HepG2 (cell line): ENCODE data around the gene NHERF2. TPM values are rescaled to one million over a fixed set of nuclear protein-coding genes. Genes with fewer than 3 reads are reported as not detected.

Source experiments
- CEBPG ChIP-seq: IDR thresholded peaks from 2 replicates; pipeline ENCODE4 v1.6.1; 2016
- GFI1 ChIP-seq: sonication (generic); formaldehyde crosslinking; IDR thresholded peaks from 2 replicates; pipeline ENCODE4 v1.5.0; 2020; ENCODE audit warnings: missing genetic modification reagents, mild to moderate bottlenecking, borderline replicate concordance
- HCFC1 ChIP-seq: fragments of 150-350 bp; IDR thresholded peaks from 2 replicates; pipeline ENCODE4 v1.6.1; 2014; ENCODE audit warnings: low read depth, low read length
- HMG20A ChIP-seq: IDR thresholded peaks from 2 replicates; pipeline ENCODE4 v1.6.1; 2016; ENCODE audit warnings: borderline replicate concordance
- KLF11 ChIP-seq: IDR thresholded peaks from 2 replicates; pipeline ENCODE4 v1.6.1; 2016; ENCODE audit warnings: missing compliant biosample characterization
- MAFG ChIP-seq: sonication (generic); formaldehyde crosslinking; IDR thresholded peaks from 2 replicates; pipeline ENCODE4 v1.5.1; 2020; ENCODE audit warnings: mild to moderate bottlenecking, missing genetic modification reagents
- MEIS2 ChIP-seq: sonication (generic); formaldehyde crosslinking; IDR thresholded peaks from 2 replicates; pipeline ENCODE4 v1.9.0; 2021; ENCODE audit warnings: mild to moderate bottlenecking, missing genetic modification reagents
- MTA3 ChIP-seq: sonication (generic); formaldehyde crosslinking; IDR thresholded peaks from 2 replicates; pipeline ENCODE4 v1.4.0; 2020; ENCODE audit warnings: missing genetic modification reagents
- PCBP1 ChIP-seq: fragments of 200-400 bp; formaldehyde crosslinking; IDR thresholded peaks from 2 replicates; pipeline ENCODE4 v1.6.1; 2017; ENCODE audit warnings: mild to moderate bottlenecking, low read depth, low read length, borderline replicate concordance
- SAP130 ChIP-seq: IDR thresholded peaks from 2 replicates; pipeline ENCODE4 v1.6.1; 2016; ENCODE audit warnings: low read depth
- SIN3A ChIP-seq: IDR thresholded peaks from 2 replicates; pipeline ENCODE4 v1.6.1; 2011; ENCODE audit warnings: low read depth, mild to moderate bottlenecking, control low read depth, low read length, borderline replicate concordance
- SRSF1 ChIP-seq: fragments of 200-400 bp; formaldehyde crosslinking; optimal IDR thresholded peaks from 2 replicates; pipeline ENCODE3; 2017; ENCODE audit warnings: mild to moderate bottlenecking, low read depth, low read length, moderate library complexity
- SRSF4 ChIP-seq: fragments of 200-400 bp; formaldehyde crosslinking; IDR thresholded peaks from one replicate; pipeline ENCODE4 v1.6.1; 2018; ENCODE audit warnings: mild to moderate bottlenecking, low read depth, low read length, moderate library complexity; ENCODE audit not compliant: poor library complexity, severe bottlenecking
- ZEB1 ChIP-seq: IDR thresholded peaks from 2 replicates; pipeline ENCODE4 v1.6.1; 2012; ENCODE audit warnings: mild to moderate bottlenecking, low read depth, inconsistent platforms; ENCODE audit not compliant: insufficient replicate concordance
- ZFP37 ChIP-seq: sonication (generic); formaldehyde crosslinking; IDR thresholded peaks from 2 replicates; pipeline ENCODE4 v1.4.0; 2020; ENCODE audit warnings: missing genetic modification reagents, borderline replicate concordance
- ZNF136 ChIP-seq: sonication (generic); formaldehyde crosslinking; IDR thresholded peaks from 2 replicates; pipeline ENCODE4 v1.8.1; 2022; ENCODE audit warnings: low read depth, mild to moderate bottlenecking, moderate library complexity, missing genetic modification reagents
- ZNF367 ChIP-seq: sonication (generic); formaldehyde crosslinking; IDR thresholded peaks from 2 replicates; pipeline ENCODE4 v1.4.0; 2020; ENCODE audit warnings: missing genetic modification reagents, borderline replicate concordance
- ZNF569 ChIP-seq: sonication (generic); formaldehyde crosslinking; IDR thresholded peaks from 2 replicates; pipeline ENCODE4 v1.5.0; 2020; ENCODE audit warnings: mild to moderate bottlenecking, missing genetic modification reagents, moderate library complexity, borderline replicate concordance
- ZNF674 ChIP-seq: sonication (generic); formaldehyde crosslinking; IDR thresholded peaks from 2 replicates; pipeline ENCODE4 v1.5.0; 2020; ENCODE audit warnings: low read depth, mild to moderate bottlenecking, missing genetic modification reagents
- ZSCAN29 ChIP-seq: sonication (generic); formaldehyde crosslinking; conservative IDR thresholded peaks from 2 replicates; pipeline ENCODE4 v1.4.0; 2020; ENCODE audit warnings: mild to moderate bottlenecking, missing genetic modification reagents
- polyA plus RNA-seq, 8 experiments: library from polyadenylated mRNA; depleted of rRNA in 3 of 8; stranded (reverse) in 7 of 8; unstranded in 1 of 8; fragments of >200 nt; fragmentation: Illumina TruSeq in 4 of 8; extraction: Trizol in 4 of 8; gene quantifications; 2 replicates each; pipeline versions ENCODE4 v1.2.1 to v1.2.3, GENCODE V29; 2011 to 2016; ENCODE audit warnings: low read depth in 4 of 8, missing spikeins in 1 of 8, mixed read lengths in 1 of 8; ENCODE audit not compliant: insufficient read depth in 1 of 8
- total RNA-seq, 5 experiments: library from RNA; depleted of rRNA; stranded (reverse); fragments of >200 nt; fragmentation: Illumina TruSeq; extraction: Trizol; gene quantifications; 2 replicates each; pipeline ENCODE4 v1.2.3, GENCODE V29; 2016; ENCODE audit warnings: low read depth in 1 of 5
- TF ChIP-seq, protein P1 (sequence below): sonication (generic); formaldehyde crosslinking; IDR thresholded peaks from 2 replicates; pipeline ENCODE4 v1.4.0; 2020; ENCODE audit warnings: missing genetic modification reagents
- TF ChIP-seq, protein P2 (sequence below): sonication (generic); formaldehyde crosslinking; IDR thresholded peaks from 2 replicates; pipeline ENCODE4 v1.4.0; 2020; ENCODE audit warnings: missing genetic modification reagents, borderline replicate concordance
- TF ChIP-seq, protein P3 (sequence below): sonication (generic); formaldehyde crosslinking; conservative IDR thresholded peaks from 2 replicates; pipeline ENCODE4 v1.8.0; 2022; ENCODE audit warnings: low read depth, missing genetic modification reagents
- TF ChIP-seq, protein P4 (sequence below): sonication (generic); formaldehyde crosslinking; IDR thresholded peaks from 2 replicates; pipeline ENCODE4 v1.8.1; 2023; ENCODE audit warnings: mild to moderate bottlenecking, missing genetic modification reagents, borderline replicate concordance

Gene NHERF2
- total and polyA plus RNA-seq, 2 of the 13 experiments (the other 11 are each of a cell fraction or from before 2014, with no cell fraction given): 23.7 to 39.3 TPM

DNA sequence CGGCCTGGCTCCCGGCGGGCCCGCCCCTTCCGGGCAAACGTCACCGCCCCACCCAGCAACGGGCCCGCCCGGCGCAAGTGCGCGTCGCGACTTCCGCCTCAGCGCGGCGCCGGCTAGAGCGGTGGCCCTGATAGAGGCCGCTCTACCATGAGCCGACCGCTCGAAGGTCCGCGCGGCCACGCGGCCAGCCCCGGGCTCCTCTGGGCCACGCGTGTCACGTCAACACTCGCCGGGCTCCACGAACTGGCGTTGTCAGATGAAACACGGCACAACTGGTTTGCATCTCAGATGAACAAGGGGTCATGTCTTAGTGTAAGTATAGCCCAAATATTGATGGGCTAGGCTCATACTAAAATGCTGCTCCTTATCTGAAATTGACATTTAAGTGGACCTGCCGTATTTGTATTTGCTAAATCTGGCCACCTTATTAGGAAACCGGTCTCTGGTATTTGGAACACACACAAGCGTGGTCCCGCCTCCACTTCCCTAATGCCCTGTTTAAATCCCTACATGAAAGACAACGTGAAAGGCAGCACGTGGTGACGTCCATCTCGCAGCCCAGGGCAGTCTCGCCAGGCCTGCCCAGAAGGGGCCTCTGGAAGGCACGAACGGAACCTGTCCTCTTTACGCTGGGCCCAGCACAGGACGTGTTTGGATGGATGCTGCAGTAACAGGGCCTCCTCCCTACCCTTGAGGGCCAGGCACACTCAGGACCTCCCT lies 16.8 kb upstream of the NHERF2 start, which contains the start of gene ZNF598 (continued):
- TF ChIP-seq SAP130 (CRISPR knock-in tag) (peak; percentile 84), KLF11 (no peak), HMG20A (CRISPR knock-in tag) (no peak), SRSF4 (no peak), HCFC1 (peak; percentile 54), ZNF569 (CRISPR knock-in tag) (no peak), MAFG (CRISPR knock-in tag) (no peak), ZNF674 (CRISPR knock-in tag) (no peak), ZSCAN29 (CRISPR knock-in tag) (no peak), GFI1 (CRISPR knock-in tag) (no peak; the same call in 1 of the 2 replicates), PCBP1 (no peak), SIN3A (peak; percentile 39; the same call in 1 of the 2 replicates), ZNF136 (CRISPR knock-in tag) (no peak), MEIS2 (CRISPR knock-in tag) (0 out of 2 replicates have a peak, but pooled peaks have one; percentile 11), SRSF1 (no peak), ZEB1 (no peak), CEBPG (CRISPR knock-in tag) (no peak), ZNF367 (CRISPR knock-in tag) (no peak), ZFP37 (CRISPR knock-in tag) (no peak), MTA3 (no peak)
- TF ChIP-seq, protein P1, sequence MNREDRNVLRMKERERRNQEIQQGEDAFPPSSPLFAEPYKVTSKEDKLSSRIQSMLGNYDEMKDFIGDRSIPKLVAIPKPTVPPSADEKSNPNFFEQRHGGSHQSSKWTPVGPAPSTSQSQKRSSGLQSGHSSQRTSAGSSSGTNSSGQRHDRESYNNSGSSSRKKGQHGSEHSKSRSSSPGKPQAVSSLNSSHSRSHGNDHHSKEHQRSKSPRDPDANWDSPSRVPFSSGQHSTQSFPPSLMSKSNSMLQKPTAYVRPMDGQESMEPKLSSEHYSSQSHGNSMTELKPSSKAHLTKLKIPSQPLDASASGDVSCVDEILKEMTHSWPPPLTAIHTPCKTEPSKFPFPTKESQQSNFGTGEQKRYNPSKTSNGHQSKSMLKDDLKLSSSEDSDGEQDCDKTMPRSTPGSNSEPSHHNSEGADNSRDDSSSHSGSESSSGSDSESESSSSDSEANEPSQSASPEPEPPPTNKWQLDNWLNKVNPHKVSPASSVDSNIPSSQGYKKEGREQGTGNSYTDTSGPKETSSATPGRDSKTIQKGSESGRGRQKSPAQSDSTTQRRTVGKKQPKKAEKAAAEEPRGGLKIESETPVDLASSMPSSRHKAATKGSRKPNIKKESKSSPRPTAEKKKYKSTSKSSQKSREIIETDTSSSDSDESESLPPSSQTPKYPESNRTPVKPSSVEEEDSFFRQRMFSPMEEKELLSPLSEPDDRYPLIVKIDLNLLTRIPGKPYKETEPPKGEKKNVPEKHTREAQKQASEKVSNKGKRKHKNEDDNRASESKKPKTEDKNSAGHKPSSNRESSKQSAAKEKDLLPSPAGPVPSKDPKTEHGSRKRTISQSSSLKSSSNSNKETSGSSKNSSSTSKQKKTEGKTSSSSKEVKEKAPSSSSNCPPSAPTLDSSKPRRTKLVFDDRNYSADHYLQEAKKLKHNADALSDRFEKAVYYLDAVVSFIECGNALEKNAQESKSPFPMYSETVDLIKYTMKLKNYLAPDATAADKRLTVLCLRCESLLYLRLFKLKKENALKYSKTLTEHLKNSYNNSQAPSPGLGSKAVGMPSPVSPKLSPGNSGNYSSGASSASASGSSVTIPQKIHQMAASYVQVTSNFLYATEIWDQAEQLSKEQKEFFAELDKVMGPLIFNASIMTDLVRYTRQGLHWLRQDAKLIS (CRISPR knock-in tag): peak; percentile 27; the same call in 1 of the 2 replicates
- TF ChIP-seq, protein P2, sequence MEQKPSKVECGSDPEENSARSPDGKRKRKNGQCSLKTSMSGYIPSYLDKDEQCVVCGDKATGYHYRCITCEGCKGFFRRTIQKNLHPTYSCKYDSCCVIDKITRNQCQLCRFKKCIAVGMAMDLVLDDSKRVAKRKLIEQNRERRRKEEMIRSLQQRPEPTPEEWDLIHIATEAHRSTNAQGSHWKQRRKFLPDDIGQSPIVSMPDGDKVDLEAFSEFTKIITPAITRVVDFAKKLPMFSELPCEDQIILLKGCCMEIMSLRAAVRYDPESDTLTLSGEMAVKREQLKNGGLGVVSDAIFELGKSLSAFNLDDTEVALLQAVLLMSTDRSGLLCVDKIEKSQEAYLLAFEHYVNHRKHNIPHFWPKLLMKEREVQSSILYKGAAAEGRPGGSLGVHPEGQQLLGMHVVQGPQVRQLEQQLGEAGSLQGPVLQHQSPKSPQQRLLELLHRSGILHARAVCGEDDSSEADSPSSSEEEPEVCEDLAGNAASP (CRISPR knock-in tag): no peak
- TF ChIP-seq, protein P3, sequence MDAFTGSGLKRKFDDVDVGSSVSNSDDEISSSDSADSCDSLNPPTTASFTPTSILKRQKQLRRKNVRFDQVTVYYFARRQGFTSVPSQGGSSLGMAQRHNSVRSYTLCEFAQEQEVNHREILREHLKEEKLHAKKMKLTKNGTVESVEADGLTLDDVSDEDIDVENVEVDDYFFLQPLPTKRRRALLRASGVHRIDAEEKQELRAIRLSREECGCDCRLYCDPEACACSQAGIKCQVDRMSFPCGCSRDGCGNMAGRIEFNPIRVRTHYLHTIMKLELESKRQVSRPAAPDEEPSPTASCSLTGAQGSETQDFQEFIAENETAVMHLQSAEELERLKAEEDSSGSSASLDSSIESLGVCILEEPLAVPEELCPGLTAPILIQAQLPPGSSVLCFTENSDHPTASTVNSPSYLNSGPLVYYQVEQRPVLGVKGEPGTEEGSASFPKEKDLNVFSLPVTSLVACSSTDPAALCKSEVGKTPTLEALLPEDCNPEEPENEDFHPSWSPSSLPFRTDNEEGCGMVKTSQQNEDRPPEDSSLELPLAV (CRISPR knock-in tag): no peak
- TF ChIP-seq, protein P4, sequence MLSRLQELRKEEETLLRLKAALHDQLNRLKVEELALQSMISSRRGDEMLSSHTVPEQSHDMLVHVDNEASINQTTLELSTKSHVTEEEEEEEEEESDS (CRISPR knock-in tag): no peak
